ENCODE measurements around the gene C10orf88. TPM values are rescaled to one million over a fixed set of nuclear protein-coding genes. Genes with fewer than 3 reads are reported as not detected.

C10orf88 gene
- total RNA-seq, 1 experiment from 2014 or later: 7.2 TPM

DNA sequence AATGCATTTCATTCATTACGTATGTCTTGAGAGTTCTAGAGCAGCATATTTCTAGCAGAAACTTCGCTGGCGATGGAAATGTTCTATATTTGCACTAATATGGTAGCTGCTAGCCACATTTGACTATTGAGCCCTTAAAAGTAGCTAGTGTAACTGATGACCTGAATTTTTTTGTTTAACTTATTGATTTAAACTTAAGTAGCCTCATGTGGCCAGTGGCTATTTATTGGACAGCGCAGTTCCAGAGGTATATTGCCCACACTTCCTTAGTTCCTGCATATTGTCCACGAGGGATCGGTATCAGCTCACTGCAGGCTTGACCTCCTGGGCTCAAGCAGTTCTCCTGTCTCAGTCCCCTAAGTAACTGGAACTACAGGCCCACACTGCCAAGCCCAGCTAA lies 29.9 kb upstream of the C10orf88 start:
- DNase-seq: no peak
- Histone ChIP-seq H3K36me3 (replicated peaks; ENCODE audit: control insufficient read depth, insufficient read depth, low read length) (no peaks in the 10 kb centered on the region), H3K27me3 (ENCODE audit: control insufficient read depth, insufficient read depth, low read length) (no peaks in the 10 kb centered on the region), H3K4me3 (ENCODE audit: insufficient read depth, low read depth, low read length) (no peak overlapping the region)

- no peaks in the 10 kb centered on the region for H3K36me3 ChIP-seq (replicated peaks; ENCODE audit: control insufficient read depth, insufficient read depth, low read length)
- DNase-seq: peak; percentile 68
- peak overlapping the region; percentile 89 for H3K4me3 ChIP-seq (ENCODE audit: insufficient read depth, low read depth, low read length)
- H3K27me3 ChIP-seq (ENCODE audit: control insufficient read depth, insufficient read depth, low read length): no peaks in the 10 kb centered on the region
These were observed 27.0 kb upstream of the C10orf88 start for GRCh38 chr10:122981066-122981464.

DNA sequence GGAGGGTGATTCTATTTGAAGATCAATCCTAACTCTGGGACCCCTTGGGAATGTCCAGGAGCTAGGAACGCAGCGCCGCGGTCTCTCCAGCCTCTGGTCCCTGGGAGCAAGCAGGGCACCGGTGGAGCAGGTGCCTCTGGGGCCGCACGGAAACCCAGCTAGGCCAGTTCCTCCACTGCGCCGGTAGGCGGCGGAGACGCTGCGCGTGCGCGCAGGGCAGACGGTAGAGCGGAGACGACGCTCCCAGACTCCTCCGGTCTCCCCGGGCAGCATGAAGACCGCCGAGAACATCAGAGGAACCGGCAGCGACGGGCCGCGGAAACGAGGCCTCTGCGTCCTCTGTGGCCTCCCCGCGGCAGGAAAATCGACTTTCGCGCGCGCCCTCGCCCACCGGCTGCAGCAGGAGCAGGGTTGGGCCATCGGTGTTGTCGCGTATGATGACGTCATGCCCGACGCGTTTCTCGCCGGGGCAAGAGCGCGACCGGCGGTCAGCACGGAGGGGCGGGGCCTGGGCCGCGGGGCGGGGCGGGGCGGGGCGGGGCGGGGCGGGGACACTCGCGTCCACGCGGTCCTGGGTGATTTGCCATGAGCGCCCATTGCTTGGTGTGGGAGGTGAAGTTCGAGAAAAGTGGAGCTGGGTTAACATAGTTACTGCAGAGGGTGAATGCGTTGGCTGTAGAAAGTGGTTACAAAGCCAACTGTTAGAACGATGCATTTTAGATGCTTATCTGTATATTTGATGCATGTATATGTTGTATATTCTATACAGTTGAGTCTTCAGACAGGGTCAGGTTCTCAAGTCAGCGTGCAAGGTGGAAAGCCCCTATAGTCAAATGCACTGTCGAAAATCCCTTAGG lies 26.4 kb upstream of the C10orf88 start, which contains the start of gene PSTK:
TSS of gene PSTK (plus strand) at position 193 of the 857 bp plus-strand sequence. CDS start at position 272, 79 bp downstream.
- Histone ChIP-seq H3K27me3 (ENCODE audit: control insufficient read depth, insufficient read depth, low read length) (no peaks in the 10 kb centered on the region), H3K36me3 (replicated peaks; ENCODE audit: control insufficient read depth, insufficient read depth, low read length) (no peaks in the 10 kb centered on the region), H3K4me3 (ENCODE audit: insufficient read depth, low read depth, low read length) (peak within 1 kb of the TSS; percentile 89)
- peak; percentile 95 for DNase-seq

- Histone ChIP-seq H3K27me3 (ENCODE audit: control insufficient read depth, insufficient read depth, low read length) (no peaks in the 10 kb centered on the region), H3K4me3 (ENCODE audit: insufficient read depth, low read depth, low read length) (no peak overlapping the region), H3K36me3 (replicated peaks; ENCODE audit: control insufficient read depth, insufficient read depth, low read length) (no peaks in the 10 kb centered on the region)
- DNase-seq: no peak
These were observed 20.6 kb upstream of the C10orf88 start for GRCh38 chr10:122974543-122975064.

GRCh38 chr10:122974023-122974422 lies 20.0 kb upstream of the C10orf88 start:
- no peaks in the 10 kb centered on the region for H3K27me3 ChIP-seq (ENCODE audit: control insufficient read depth, insufficient read depth, low read length)
- no peaks in the 10 kb centered on the region for H3K36me3 ChIP-seq (replicated peaks; ENCODE audit: control insufficient read depth, insufficient read depth, low read length)
- H3K4me3 ChIP-seq (ENCODE audit: insufficient read depth, low read depth, low read length): no peak overlapping the region
- DNase-seq: no peak

GRCh38 chr10:122968698-122969097 lies 14.7 kb upstream of the C10orf88 start:
- no peaks in the 10 kb centered on the region for H3K27me3 ChIP-seq (ENCODE audit: control insufficient read depth, insufficient read depth, low read length)
- no peak for DNase-seq
- no peaks in the 10 kb centered on the region for H3K36me3 ChIP-seq (replicated peaks; ENCODE audit: control insufficient read depth, insufficient read depth, low read length)
- H3K4me3 ChIP-seq (ENCODE audit: insufficient read depth, low read depth, low read length): no peak overlapping the region

- H3K4me3 ChIP-seq (ENCODE audit: insufficient read depth, low read depth, low read length): no peak overlapping the region
- no peak for DNase-seq
- H3K27me3 ChIP-seq (ENCODE audit: control insufficient read depth, insufficient read depth, low read length): no peaks in the 10 kb centered on the region
- no peaks in the 10 kb centered on the region for H3K36me3 ChIP-seq (replicated peaks; ENCODE audit: control insufficient read depth, insufficient read depth, low read length)
These were observed 12.9 kb upstream of the C10orf88 start for GRCh38 chr10:122966879-122967278.

GRCh38 chr10:122962405-122962804 lies 8.4 kb upstream of the C10orf88 start:
- Histone ChIP-seq H3K36me3 (replicated peaks; ENCODE audit: control insufficient read depth, insufficient read depth, low read length) (no peaks in the 10 kb centered on the region), H3K27me3 (ENCODE audit: control insufficient read depth, insufficient read depth, low read length) (no peaks in the 10 kb centered on the region), H3K4me3 (ENCODE audit: insufficient read depth, low read depth, low read length) (no peak overlapping the region)
- no peak for DNase-seq

- DNase-seq: no peak
- Histone ChIP-seq H3K36me3 (replicated peaks; ENCODE audit: control insufficient read depth, insufficient read depth, low read length) (no peaks in the 10 kb centered on the region), H3K4me3 (ENCODE audit: insufficient read depth, low read depth, low read length) (no peak overlapping the region), H3K27me3 (ENCODE audit: control insufficient read depth, insufficient read depth, low read length) (peaks cover 10% of the 10 kb centered on the region)
These were observed 3.4 kb upstream of the C10orf88 start for GRCh38 chr10:122957474-122957873.

- no peaks in the 10 kb centered on the region; the same call in 1 of the 2 replicates for H3K36me3 ChIP-seq (replicated peaks; ENCODE audit: control insufficient read depth, insufficient read depth, low read length)
- no peak for DNase-seq
- H3K27me3 ChIP-seq (ENCODE audit: control insufficient read depth, insufficient read depth, low read length): peaks cover 10% of the 10 kb centered on the region
- H3K4me3 ChIP-seq (ENCODE audit: insufficient read depth, low read depth, low read length): no peak overlapping the region
These were observed 1.9 kb upstream of the C10orf88 start for GRCh38 chr10:122955892-122956291.

DNA sequence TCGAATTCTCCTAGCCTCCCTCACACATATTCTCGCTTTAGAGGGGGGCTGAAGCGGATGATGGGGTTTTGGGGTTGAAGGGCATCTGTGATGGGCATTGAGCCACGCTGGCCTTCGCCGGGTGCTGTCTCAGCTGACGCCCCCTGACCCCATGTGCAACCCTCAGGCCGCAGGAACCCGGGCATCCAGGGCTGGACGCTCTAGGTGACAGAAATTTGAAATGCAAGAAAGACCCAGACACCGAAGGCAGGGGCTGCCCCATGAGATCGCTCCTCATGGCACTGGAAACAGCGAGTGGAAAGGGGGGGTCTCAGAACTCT lies 664 bp upstream of the C10orf88 start:
- Histone ChIP-seq H3K27me3 (ENCODE audit: control insufficient read depth, insufficient read depth, low read length) (peaks cover 10% of the 10 kb centered on the region), H3K36me3 (replicated peaks; ENCODE audit: control insufficient read depth, insufficient read depth, low read length) (no peaks in the 10 kb centered on the region; the same call in 1 of the 2 replicates), H3K4me3 (ENCODE audit: insufficient read depth, low read depth, low read length) (peak overlapping the region; percentile 83; the same call in 1 of the 2 replicates)
- DNase-seq: peak; percentile 10

DNA sequence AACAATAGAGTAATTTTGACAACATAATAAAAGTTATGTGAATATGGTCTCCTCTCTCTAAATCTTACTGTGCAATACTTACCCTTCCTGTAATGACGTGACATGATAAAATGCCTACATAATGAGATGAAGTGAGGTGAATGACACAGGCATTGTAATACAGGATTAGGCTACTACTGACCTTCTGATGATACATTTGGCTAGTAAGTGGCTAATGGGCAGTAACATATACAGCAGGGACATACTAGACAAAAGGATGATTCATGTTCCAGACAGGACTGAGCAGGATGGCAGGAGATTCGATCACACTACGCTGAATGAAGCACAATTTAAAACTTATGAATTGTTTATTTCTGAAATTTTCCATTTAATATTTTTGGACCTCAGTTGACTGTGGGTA lies 4.7 kb downstream of the C10orf88 start:
- DNase-seq: no peak
- H3K36me3 ChIP-seq (replicated peaks; ENCODE audit: control insufficient read depth, insufficient read depth, low read length): no peaks in the 10 kb centered on the region; the same call in 1 of the 2 replicates
- peaks cover under 1% of the 10 kb centered on the region; the same call in 1 of the 2 replicates for H3K27me3 ChIP-seq (ENCODE audit: control insufficient read depth, insufficient read depth, low read length)
- H3K4me3 ChIP-seq (ENCODE audit: insufficient read depth, low read depth, low read length): no peak overlapping the region

- no peak for DNase-seq
- Histone ChIP-seq H3K27me3 (ENCODE audit: control insufficient read depth, insufficient read depth, low read length) (no peaks in the 10 kb centered on the region), H3K36me3 (replicated peaks; ENCODE audit: control insufficient read depth, insufficient read depth, low read length) (no peaks in the 10 kb centered on the region)
These were observed 14.0 kb downstream of the C10orf88 start for GRCh38 chr10:122939856-122940543.

DNA sequence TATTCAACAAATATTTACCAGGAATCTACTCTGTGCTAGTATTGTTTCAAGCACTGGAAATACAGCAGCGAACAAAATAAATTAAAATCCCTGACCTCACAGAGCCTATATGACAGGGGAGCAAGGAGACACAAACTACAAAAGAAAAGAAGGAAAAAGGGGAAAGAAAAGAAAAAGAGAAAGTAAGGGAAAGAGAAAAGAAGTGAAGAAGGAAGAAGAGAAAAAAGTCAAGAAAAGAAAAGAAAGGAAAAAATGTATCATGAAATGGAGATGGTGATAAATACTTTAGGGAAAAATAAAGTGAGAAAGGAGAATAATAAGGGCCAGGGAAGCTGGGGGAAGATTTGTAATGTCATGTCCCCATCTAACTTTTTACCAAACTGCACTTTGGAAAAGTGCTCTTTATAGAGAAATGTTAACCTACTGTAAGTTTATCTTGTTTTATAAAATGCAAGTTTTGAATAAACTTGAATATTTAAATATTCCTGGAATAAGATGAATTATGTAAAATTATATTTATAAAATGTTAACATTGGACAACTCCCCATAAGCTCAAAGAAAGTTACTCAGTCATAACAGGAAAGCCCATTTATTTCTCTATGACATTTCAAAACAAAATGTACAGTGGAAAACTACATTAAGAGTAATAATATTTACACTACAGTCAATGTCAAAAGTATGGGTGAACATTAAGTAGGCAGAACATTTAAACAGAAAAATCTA lies 14.7 kb downstream of the C10orf88 start:
- Histone ChIP-seq H3K27me3 (ENCODE audit: control insufficient read depth, insufficient read depth, low read length) (no peaks in the 10 kb centered on the region), H3K4me3 (ENCODE audit: insufficient read depth, low read depth, low read length) (no peak overlapping the region), H3K36me3 (replicated peaks; ENCODE audit: control insufficient read depth, insufficient read depth, low read length) (no peaks in the 10 kb centered on the region)
- no peak for DNase-seq

More at GRCh38 chr10:122939856-122940543, 14.0 kb downstream of the C10orf88 start:
- no peak overlapping the region for H3K4me3 ChIP-seq (ENCODE audit: insufficient read depth, low read depth, low read length)

Measured in H7 (cell line).